NCI-H128 (cell line): ENCODE measurements around the gene MRPS35.
"Not testable (repeated sequence)": the region's sequence is repeated elsewhere in the genome, so short reads cannot be mapped to it uniquely, and the experiment has no call there.

Source experiments
- DNase-seq: peaks from one replicate; lab custom pipeline; 2025; ENCODE audit not compliant: unreplicated experiment; lab: John Stamatoyannopoulos, UW

The MRPS35 gene

DNA sequence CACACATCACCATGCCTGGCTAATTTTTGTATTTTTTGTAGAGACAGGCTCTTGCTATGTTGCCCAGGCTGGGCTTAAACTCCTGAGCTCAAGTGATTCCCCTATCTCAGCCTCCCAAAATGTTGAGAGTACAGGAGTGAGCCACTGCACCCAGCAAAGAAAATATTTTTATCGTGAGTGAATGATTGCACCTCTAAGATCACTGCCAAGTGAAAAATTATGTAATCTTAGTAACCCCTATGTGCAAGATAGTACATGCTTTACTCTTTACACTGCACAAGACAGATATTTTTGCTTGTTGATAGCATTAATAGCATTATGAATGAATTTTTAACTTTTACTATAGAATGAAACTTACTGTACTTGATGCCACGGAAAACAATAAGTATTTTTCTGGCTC is 3.4 kb upstream of the MRPS35 start:
- DNase-seq: no peak

DNA sequence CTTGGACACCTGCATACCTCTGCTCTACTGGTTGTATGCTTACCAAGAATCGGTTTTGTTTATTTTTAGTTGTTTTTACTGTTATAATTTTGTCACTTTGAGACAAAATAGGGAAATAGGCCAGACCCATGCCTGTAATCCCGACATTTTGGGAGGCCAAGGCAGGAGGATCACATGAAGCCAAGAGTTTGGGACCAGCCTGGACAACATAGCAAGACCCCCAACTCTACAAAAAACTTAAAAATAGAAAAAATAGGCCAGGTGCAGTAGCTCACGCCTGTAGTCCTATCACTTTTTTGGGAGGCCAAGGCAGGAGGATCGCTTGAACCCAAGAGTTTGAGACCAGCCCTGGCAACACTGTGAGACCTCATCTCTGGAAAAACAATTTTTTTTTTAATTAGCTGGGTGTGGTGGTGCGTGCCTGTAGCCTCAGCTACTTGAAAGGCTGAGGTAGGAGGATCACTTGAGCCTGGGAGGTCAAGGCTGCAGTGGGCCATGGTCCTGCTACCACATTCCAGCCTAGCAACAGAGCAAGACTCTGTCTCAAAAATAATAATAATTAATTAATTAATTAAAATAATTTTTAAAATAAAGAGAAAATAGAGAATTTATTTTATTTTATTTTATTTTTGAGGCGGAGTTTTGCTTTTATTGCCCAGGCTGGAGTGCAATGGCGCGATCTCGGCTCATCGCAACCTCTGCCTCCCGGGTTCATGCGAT is 1.3 kb upstream of the MRPS35 start:
- DNase-seq: no peak

DNA sequence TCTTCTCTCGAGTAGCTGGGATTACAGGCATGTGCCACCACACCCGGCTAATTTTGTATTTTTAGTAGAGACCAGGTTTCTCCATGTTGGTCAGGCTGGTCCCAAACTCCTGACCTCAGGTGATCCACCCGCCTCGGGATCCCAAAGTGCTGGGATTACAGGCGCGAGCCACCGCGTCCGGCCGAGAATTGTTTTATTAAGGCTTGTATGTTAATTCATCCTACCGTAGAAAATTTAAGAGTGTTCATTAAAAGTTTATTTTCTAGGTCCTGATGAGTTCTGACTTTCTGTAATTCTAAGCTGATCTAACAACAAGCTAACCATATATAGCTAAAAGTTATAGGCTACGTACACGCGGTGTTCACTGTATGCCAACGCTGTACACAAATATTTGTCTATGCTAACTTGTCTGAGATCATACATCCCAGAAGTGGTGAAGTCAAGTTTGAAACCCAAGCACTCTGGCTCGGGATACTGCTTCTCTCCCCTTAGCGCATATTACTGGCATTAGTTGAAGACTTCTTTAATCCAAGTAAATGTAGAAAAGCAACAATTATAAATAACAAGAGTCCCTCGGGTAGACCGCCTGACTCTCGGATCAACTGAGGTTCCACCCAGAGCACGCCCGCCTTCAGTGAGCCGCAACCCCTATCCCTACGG is 570 bp upstream of the MRPS35 start:
- no peak for DNase-seq

DNA sequence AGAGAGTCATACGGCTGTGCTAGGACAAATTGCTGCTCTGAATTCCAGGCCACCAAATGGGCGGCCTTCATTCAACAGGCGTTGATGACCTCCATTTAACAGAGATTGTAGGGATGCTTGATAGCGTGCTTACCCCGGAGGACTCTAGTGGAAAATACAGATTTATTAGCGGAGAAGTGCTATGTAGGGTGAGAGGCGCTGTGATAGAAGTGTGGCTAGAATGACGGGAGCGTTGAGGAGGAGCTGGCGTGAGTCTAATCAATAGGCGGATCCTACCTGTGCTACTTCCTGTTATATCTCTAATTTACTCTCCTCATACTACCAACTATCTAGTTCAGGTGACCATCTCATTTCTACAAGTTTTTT is 668 bp downstream of the MRPS35 start:
- no peak for DNase-seq

DNA sequence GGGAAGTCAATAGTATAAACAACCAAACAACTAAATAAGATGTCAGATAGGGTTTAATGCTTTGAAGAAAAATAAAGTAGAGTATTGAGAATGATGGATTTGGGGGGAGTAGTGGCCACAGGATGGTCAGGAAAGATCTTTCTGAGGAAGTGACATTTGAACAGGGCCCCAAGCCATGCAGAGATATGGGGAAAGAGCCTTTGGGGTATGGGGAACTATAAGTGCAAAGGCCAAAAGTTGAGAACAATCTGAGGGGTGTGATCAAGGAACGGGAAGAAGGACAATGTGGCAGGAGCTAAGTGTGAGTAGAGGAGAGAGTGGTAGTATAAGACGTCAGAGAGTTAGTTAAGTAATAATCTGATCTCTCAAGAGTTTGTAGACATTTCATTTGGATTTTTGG is 1.3 kb downstream of the MRPS35 start:
- no peak for DNase-seq

DNA sequence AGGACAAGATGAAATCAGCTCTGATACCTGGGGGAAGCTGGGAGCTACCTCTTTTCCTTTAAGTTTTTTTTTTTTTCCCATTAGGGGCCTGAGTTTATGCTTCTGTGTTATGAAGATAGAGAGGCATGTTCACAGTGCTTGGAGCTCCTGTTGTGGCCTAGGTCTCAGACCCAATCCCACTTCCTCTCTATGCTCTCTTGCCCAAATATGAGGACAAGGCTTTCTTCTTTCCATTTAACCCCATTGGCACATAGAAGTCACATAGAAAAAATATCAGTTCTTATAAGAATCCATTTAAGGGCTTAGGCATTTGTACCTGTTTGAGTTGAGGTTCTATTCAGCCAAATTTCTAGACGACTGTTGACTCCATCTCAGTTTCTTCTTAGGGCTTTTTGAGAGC is 12.6 kb downstream of the MRPS35 start:
- DNase-seq: no peak

DNA sequence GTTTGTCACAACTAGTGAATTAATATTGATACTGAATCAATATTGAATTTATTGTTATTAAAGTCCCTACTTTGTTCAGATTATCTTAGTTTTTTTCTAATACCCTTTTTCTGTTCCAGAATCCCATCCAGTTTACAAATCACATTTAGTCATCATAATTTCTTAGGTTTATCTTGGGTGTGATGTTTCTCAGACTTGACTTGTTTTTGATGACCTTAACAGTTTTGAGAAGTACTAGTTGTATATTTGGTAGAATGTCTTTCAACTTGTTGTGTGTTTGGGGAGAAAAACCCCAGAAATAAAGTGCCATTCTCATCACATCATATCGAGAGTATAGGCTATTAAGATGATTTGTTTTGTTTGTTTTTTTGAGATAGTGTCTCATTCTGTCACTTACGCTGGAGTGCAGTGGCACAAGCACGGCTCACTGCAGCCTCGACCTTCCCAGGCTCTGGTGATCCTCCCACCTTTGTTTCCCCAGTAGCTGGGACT is 19.5 kb downstream of the MRPS35 start:
- no peak for DNase-seq

DNA sequence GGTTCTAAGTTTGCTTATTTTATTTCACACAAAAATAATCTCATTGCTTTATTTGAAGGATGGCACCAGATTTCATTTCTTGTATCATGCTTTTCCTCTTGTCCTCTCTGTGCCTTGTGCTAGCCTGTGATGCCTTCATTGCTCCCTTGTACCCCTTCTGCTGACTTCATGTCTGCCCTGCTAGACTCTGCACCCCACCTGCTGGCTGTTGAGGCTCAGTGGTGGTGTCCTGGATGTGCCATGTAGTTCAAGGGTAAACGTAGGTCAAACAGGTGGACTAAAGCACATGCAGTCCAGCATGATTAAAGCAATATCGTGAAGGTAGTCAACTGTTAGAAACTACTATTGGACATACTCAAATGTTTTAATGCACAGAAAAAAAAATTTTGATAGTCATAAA is 21.6 kb downstream of the MRPS35 start:
- no peak for DNase-seq

DNA sequence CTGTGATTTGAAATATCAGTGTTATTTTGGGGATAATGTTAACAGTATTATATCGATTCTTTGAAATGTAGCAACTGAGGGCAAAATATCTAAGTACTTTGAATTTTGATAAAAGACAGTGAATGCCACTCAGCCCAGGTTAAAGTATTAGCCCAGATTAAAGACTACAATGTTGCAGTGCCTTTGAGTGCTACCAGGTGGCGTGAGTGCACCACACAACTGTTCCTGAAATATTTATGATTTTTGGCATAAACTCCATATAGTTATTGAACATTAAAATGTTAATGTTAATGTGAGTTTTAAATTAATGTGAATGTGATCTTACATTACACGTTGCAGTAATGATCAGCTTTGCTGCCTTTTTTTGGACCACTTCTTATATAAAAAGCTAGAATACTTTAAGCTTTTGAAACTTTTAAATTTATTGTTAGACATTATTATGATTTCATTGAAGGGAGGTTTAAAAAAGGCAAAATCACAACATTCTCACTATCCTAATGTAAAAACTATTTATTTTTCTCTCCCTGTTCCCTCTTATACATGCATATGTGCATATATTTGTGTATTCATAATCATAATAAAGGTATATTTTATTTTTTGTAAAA is 22.5 kb downstream of the MRPS35 start:
- no peak for DNase-seq

DNA sequence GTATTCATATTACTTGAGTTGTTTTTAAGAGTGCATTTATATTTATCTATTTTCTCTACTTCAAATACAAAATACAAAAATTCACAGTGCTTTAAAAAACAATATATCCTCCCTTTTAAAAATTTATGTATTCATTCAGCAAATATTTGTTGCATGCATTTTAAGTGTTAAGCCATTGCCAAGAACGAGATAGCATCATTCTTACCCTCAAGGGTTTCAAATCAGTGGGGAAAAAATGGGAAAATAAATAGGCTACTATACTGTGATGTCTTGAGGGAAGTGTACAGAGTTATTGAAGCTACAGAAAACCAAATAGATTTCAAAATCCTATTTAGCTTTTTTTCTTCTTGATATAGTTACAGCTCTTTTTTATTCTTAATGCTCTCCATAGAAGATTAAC is 23.2 kb downstream of the MRPS35 start:
- no peak for DNase-seq

DNA sequence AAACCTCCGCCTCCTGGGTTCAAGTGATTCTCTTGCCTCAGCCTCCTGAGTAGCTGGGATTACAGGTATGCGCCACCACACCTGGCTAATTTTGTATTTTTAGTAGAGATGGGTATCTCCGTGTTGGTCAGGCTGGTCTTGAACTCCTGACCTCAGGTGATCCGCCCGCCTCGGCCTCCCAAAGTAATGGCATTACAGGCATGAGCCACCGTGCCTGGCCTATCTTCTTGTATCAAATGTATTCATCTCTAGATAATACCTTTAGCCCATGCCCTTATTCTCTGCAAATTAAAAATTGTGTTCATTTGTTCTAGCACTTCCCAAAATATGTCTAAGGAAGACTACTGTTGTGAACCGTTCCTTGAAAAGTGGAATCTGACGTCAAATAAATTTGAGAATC is 23.7 kb downstream of the MRPS35 start:
- DNase-seq: not testable (repeated sequence)

DNA sequence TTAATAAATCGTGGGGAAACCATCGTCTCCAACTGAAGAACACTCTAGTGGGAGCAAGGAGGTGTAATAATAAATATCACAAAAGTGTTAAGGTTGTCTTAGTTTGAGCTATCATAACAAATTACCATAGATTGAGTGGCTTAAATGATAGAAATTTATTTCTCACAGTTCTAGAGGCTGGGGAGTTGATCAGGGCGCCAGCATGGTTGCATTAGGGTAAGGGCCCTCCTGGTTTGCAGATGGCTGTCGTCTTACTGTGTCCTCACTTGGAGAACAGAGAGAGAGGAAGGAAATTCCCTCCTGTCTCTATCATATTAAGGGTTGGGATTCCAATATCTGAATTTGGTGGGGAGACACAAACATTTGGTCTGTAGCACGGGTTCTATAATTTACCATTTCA is 33.0 kb downstream of the MRPS35 start:
- no peak for DNase-seq

DNA sequence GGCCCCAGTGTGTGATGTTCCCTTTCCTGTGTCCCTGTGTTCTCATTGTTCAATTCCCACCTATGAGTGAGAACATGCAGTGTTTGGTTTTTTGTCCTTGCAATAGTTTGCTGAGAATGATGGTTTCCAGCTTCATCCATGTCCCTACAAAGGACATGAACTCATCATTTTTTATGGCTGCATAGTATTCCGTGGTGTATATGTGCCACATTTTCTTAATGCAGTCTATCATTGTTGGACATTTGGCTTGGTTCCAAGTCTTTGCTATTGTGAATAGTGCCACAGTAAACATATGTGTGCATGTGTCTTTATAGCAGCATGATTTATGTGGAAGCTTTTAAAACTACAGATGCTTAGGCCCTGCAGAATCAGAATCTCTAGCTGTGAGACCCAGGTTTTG is 35.1 kb downstream of the MRPS35 start:
- DNase-seq: not testable (repeated sequence)

DNA sequence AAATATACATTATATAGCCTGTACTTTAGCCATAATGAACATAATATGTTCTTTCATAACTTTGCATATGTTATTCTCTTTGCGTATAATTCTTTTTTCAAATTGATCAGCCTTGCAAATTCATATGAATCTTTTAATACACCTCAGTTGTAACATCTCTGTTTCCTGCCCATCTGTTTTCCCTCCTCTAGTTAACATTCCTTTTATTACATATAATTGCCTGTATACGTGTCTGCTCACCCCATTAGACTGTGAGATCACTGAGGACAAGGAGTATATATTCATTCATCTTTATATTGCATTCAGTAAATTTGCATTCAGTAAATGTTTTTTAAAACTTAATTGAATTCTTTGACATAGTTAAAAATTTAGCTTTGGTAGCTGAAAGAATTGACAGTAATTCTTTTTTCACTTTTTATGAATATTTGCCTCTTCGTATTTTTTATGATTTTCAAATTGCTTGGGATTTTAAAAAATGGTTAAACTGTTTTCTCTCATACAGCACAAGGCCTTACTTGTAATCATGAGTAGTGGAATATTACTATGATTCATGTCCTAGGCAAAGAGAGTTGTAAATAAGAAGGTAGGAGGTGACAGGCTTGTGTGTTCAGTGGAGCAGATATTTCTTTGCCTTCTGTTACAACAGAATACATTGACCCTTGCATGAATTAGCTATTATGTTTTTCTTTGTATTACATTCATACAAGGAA is 36.6 kb downstream of the MRPS35 start:
- no peak for DNase-seq

DNA sequence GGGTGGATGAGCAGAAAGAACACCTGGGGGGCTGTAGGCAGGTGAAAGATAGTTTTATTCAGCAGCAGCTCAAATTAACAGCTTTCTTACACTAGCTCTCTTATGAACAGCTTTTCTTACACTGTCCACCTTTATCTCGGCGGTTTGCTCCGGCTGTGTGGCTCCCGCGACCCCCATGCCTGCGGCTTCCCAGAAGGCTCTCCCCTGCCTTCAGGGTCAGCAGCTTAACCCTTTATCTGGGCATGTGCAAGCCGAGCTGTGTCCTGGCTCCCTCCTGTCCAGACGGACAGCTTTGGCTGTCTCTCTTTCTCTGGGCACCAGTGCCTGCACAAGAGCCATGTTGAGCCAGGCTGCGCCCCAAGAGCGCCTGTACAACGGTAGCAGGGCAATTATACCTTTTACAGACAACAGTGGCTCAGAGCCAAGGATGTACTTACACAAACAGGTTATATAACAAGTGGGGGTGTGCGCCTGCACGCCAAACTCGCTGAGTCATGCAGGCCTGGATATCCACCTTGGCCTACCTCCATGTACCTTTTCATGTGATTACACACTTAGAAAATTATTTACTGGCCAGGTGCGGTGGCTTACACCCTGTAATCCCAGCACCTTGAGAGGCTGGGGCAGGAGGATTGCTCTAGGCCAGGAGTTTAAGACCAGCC is 40.9 kb downstream of the MRPS35 start:
- no peak for DNase-seq

DNA sequence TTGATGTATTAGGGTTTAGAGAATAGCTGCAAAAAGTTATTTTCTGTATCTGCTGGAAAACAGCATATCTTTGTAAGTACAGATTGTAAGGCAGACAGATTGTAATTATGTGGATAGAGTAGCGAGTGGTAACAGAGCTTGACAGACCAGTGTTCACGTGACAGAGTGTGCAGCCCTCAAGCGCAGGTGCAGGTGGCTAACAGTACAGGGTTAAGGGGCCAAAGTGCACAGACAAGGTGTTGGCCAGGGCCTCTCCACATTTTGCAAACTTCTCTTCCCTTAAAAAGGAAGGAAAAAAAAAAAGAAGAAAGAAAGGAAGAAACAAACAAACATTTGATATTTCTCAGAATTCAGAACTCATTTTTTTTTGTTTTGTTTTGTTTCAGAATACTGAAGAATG is 44.2 kb downstream of the MRPS35 start:
- DNase-seq: no peak

DNA sequence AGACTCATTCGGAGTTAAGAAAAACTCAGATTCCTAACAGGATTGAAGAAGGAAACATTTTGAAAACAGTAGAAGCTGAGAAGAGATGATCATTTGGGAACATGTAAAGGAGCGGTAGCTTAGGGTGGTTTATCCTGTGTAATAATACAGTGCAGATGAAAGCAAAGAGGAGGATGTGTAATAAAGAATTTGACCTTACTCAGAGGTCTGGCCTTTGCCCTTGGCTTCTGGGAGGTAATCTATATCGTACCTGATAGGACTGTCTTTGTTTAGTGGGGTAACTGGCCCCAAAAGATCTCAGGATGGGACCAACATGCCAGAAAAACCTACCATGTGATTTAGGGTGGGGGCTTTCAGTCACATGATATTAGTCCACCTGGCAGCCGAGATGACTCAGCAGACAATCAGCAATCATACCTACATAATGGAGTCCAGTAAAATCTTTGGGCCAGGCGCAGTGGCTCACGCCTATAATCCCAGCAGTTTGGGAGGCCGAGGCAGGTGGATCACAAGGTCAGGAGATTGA is 46.1 kb downstream of the MRPS35 start:
- DNase-seq: no peak

DNA sequence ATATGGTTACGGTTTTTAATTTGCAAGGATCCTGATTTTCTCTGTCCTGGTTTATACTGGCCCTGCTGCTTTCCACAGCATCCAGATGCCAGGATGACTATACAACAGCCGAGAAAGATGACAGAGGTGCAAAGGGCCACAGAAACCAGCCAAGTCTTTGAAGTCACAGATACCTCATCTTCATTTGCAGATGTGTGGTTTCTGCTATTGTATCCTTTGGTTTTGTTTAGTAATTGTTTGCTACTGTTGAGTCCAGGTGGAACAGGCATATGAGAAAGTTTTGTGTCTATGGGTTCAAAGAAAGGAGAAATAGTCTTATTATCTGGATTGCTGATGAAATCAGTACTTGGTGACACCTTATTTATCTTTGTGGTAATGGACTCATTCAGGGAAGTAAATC is 52.1 kb downstream of the MRPS35 start:
- DNase-seq: no peak

DNA sequence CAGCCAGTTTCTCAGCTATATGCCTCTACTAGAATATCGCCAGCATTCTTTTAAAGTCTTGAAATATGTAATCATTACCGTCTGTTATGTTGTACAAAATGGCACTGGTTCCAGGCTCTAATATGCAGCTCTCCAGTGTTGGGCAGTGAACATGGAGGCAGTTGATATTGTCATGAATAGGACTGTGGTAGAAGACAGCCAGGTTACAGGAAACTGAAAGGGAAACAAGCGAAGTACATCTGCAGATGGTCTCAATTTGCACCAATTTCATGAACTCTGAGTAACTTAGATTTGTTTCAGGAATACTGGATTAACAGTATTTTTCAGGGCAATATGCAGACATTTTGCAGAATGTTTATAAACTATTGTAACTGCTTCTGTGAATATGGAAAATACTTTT is 56.0 kb downstream of the MRPS35 start:
- no peak for DNase-seq

DNA sequence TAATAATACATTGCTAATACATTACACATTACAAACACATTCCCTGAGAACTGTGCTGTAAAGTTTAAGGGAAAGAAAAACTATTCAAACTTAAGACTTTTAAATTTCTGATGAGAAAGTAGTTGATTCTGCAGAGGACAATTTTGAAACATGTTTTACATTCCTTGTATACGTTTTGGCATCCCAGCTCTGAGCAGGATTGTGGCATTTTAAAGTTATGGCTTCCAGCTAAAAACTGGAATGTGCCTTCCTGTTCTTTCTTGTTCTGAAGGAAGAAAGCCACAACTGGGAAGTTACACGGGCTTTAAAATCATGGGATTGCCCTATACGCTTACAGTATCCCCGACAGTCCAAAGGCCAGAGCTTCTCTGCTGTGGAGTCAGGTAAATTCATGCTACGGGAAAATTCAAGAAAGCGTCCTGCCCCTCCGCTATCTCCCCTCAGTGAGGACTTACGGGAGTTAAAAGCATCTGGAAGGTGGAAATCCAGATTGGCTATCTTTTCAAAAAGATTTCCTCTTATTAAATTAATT is 58.6 kb downstream of the MRPS35 start:
- DNase-seq: no peak
